Head of caudate nucleus (tissue), 42 donors: ENCODE data around the gene FALEC.

ENCODE experiments used
- DNase-seq, 42 donors: peaks; one replicate each; pipeline versions ENCODE4 v3.0.0 to v3.0.0-alpha.2; 2020 to 2021; ENCODE audit warnings: mixed read lengths in 7 of 42
- intact Hi-C: fragments of 100-400 bp; cut with DNase I; formaldehyde crosslinking; loops from one replicate; pipeline ENCODE4 v1.15.0; 2022

The FALEC gene

DNA sequence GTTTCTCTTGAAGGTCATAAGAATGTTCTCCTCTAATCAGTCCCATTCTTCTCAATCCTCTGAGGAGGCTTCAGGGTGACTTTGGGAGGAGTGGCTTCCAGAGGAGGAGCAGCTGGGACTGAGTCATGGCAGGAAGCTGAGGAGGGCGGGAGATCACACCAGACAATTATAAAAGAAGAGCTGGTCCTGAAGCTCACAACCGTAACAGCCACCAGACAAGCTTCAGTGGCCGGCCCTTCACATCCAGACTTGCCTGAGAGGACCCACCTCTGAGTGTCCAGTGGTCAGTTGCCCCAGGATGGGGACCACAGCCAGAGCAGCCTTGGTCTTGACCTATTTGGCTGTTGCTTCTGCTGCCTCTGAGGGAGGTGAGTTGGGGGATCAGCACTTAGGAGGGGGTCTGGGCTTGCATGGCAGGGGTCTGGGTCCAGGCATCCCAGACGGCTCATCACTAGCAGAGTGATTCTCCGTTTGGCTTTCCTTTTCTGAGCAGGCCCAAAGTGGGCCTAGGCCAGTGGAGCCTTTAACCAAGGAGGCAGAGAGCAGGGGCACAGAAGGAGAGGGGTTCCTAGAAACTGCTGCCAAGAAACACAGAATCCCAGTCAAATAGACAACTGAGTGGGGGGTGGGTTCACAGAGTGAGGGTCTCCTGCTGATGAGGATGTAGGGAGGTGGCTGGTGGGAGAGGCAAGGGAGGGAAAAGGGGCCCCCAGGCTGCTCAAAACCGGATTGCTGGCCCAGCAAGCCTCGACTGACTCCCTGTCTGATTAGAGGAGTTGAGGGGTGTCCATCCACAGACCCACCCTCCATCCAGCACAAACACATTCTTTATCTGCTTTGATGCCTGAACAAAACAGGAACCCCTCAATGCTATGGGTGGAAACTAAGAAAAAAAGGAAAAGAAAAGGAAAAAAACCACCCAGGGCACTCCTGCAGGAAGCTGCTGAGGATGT, 7.4 kb upstream of the FALEC start, which contains the start of gene ECM1:
ECM1 (plus strand) TSS at position 198 of the 953 bp plus-strand sequence; CDS start at position 299, 101 bp downstream.
- peak in 37 of 42 donors; percentile 11 to 81 (median 48) for DNase-seq
- intact Hi-C loops, result no loop called here

DNA sequence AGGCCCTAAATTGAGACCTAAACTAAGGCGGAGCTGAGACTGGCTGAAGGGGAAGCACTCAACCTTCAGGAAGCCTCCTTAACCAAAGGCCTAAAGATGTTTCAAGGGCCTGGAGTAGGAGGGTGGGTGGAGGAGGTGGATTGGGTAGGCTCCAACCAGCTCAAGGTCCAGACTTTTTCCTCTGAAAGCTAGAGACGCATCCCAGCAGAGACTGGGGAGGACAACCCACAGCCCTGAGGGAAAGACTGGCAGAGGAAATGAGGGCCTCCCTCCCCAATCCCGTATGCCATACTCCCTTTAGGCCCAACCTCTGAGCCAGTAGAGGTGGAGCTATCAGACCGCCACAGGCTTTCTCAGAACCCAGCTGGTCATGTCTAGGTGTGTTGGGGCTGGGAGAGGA, 6.6 kb upstream of the FALEC start:
- DNase-seq, result no peak
- intact Hi-C loops, result no loop called here

- intact Hi-C loops, result no loop called here
- no peak for DNase-seq
Observed at GRCh38 chr1:150511551-150511950, 4.0 kb upstream of the FALEC start.

- no peak for DNase-seq
- intact Hi-C loops, result no loop called here
Observed at GRCh38 chr1:150511985-150512660, 3.4 kb upstream of the FALEC start.

DNA sequence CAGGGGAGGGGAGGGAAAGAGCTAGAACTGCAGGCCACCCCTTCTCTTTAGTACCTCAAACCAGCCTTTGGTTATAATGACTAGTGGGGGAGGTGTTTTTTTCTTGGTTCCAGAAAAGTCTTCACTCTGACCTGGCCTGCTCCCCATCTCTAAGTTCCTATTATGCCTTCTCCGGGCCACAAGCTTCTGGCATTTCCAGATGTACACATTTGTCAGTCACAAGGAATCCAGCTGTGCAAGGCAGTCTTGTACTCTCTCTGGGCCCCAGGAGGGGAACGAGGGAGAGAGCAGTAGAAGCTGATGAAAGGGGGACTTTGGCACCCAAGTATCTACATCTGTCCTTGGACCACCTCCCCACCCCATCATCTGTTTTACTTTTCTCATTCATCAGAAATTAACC, 2.7 kb upstream of the FALEC start:
- no peak for DNase-seq
- intact Hi-C loops, result no loop called here

DNA sequence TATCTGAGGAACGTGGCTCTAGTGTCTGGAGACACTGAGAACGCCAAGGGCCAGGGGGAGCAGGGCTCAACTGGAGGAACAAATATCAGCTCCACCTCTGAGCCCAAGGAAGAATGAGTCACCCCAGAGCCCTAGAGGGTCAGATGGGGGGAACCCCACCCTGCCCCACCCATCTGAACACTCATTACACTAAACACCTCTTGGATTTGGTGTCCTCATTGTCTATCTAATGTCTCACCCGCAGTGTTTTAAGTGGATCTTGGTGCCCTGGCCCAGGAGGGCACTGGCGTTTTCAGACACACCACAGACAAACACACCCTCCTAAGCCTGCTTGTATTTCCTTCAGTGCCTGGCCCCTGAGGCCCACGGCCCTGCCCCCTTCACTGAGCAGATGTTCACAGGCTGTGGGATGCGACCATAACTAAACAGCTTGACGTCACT, 2.2 kb upstream of the FALEC start:
- no peak for DNase-seq
- intact Hi-C loops, result no loop called here

GRCh38 chr1:150514260-150514659, 1.3 kb upstream of the FALEC start:
- no peak for DNase-seq
- intact Hi-C loops, result no loop called here

- peak in 3 of 42 donors; percentile 5 to 15 (median 10) for DNase-seq
- intact Hi-C loops, result no loop called here
Observed at GRCh38 chr1:150514913-150515327, 632 bp upstream of the FALEC start.

DNA sequence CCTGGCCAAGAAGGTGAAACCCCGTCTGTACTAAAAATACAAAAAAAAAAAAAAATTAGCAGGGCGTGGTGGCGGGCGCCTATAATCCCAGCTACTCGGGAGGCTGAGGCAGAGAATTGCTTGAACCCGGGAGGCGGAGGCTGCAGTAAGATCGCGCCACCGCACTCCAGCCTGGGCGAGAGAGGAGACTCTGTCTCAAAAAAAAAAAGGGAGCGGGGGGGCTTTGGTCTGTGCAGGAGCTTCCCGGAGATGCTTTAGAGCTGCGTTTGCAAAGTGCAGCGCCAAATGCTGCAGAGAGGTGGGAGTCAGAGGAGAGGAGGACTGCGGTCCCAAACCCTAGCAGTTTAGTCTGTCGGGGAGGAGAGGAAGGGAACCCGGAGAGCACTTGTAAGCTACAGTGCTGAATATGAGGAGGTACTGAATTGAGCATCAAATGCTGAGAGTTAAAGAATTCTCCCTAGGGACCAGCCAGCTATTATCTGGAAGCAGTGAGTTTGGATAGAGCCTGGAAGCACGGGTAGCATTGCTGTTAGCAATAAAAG, 569 bp downstream of the FALEC start:
- peak in 35 of 42 donors; percentile 3 to 68 (median 31) for DNase-seq
- intact Hi-C loops, result no loop called here

GRCh38 chr1:150516616-150517015, 1.1 kb downstream of the FALEC start:
- DNase-seq, result no peak
- intact Hi-C loops, result no loop called here

- intact Hi-C loops, result no loop called here
Observed at GRCh38 chr1:150521196-150521968, 5.8 kb downstream of the FALEC start.

DNA sequence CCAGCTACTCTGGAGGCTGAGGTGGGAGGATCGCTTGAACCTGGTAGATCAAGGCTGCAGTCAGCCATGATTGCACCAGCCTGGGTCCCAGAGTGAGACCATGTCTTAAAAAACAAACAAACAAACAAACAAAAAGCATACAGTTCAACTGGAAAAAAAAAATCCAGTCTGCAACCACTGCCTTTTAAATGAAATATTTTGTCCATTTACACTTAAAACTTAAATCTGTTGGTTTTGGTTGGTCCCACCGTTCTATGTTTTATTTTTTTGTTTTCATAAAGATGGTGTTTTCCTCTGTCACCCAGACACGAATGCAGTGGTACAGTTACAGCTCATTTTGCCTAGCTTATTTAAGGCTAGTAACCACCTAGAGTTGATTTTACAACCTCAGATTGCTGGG, 9.8 kb downstream of the FALEC start:
- no peak for DNase-seq

More at GRCh38 chr1:150521196-150521968, 5.8 kb downstream of the FALEC start:
- DNase-seq, result no peak

GRCh38 chr1:150528196-150528595, 12.6 kb downstream of the FALEC start:
- DNase-seq, result no peak
- intact Hi-C loops, result no loop called here

More for the DNA sequence above, 9.8 kb downstream of the FALEC start:
- intact Hi-C loops, result no loop called here

GRCh38 chr1:150529017-150529416, 13.5 kb downstream of the FALEC start:
- intact Hi-C loops, result no loop called here
- no peak for DNase-seq

DNA sequence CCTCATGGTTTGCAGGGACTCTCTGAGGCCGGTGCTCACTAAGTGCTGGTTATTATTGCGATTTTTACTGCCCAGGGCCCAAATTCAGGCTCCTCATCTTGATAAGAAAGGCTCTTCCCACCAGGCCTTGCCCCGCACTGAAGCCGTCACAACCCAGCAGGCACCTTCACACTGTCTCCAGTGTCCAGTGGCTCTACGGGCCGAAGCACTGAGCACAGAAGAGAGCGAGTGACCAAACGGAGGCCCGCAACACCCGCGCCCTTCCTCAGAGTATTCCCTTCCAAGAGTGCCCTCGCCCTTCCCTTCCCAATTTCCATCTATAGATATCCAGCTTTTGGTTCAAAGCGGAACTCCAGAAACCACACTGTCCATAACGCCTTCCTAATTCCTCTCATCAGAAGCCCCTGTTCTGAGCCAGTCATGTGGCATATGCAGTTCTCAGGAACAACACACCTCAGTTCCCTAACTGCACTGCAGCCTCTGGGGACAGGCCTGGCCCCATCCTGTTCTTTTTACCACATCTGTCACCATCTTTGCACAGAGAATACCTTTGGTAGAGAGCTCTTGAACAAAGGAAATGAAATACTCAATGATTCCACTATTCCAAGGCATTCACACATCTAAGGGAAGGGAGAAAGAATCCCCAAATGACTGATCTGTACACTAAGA, 15.1 kb downstream of the FALEC start:
- intact Hi-C loops, result loop anchor here (10.0 kb wide), 1 partner anchor 46 kb away; the partner anchor contains the start of gene TARS2
- DNase-seq, result no peak

- peak in 1 of 42 donors; percentile 23 for DNase-seq
- intact Hi-C loops, result loop anchor here (10.0 kb wide), 1 partner anchor 48 kb away; the partner anchor contains the start of gene TARS2
Observed at GRCh38 chr1:150532860-150533259, 17.3 kb downstream of the FALEC start.

DNA sequence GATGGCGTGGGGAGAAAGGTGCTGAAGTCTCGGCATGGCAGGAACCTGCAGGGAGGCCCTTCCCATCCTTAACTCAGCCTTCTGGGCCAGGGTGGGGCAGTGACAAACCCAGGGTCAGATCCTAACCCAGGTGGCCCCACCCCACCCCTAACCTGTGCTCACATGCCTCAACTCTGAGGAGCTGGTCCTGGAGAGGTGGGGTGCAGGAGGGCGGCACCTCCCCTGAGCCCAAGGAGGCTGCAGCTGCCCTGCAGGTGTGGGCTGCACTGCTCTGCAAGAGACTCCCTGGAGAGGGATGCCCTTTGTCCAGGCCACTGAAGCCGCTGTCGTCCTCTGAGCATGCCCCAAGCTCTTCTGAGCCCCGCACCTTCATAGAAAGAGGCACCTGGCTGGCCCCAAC, 18.4 kb downstream of the FALEC start:
- intact Hi-C loops, result loop anchor here (10.0 kb wide), 1 partner anchor 49 kb away; the partner anchor contains the start of gene TARS2
- no peak for DNase-seq
